AG04450 (cell line): ENCODE measurements around the gene SPTBN5. TPM values are rescaled to one million over a fixed set of nuclear protein-coding genes. Genes with fewer than 3 reads are reported as not detected.

Experiments used
- CTCF ChIA-PET: fragments of 300-600, 350-600 bp; formaldehyde crosslinking; extraction: SDS; loops from one replicate; lab custom pipeline; 2022; ENCODE audit warnings: antibody characterized with exemption, inconsistent platforms; lab: Charles Lee
- POLR2A ChIA-PET: fragments of 350-600 bp; formaldehyde crosslinking; extraction: SDS; loops from one replicate; lab custom pipeline; 2021; ENCODE audit warnings: antibody characterized with exemption, inconsistent platforms; lab: Yijun Ruan, JAX
- DNase-seq: peaks from one replicate; pipeline ENCODE4 v3.0.0-alpha.2; 2011; ENCODE audit warnings: low read depth, low spot score
- H3K27ac ChIP-seq: one replicate; pipeline ENCODE4 v1.5.1; 2012; ENCODE audit warnings: low read depth, low read length, control low read depth
- H3K27me3 ChIP-seq: one replicate; pipeline ENCODE4 v1.6.0; 2012; ENCODE audit warnings: low read length; ENCODE audit not compliant: control insufficient read depth, insufficient read depth
- H3K4me3 ChIP-seq: 2 replicates; pipeline ENCODE4 v1.5.1; 2011; ENCODE audit warnings: mild to moderate bottlenecking, low read depth, low read length, control low read depth
- H3K9me3 ChIP-seq: 2 replicates; pipeline ENCODE4 v1.5.1; 2012; ENCODE audit warnings: low read length; ENCODE audit not compliant: control insufficient read depth, insufficient read depth
- CTCF ChIP-seq: IDR thresholded peaks from 2 replicates; pipeline ENCODE4 v1.5.1; 2011; ENCODE audit warnings: low read depth, low read length, control low read depth, inconsistent platforms
- polyA plus RNA-seq: library from polyadenylated mRNA; depleted of rRNA; stranded (reverse); fragments of >200 nt; gene quantifications from 2 replicates; pipeline ENCODE4 v1.2.3, GENCODE V29; 2011

SPTBN5 gene
- polyA plus RNA-seq, 1 experiment = 0.14 TPM

- Histone ChIP-seq H3K27ac (no peak overlapping the region), H3K27me3 (peaks cover 32% of the 10 kb centered on the region), H3K4me3 (no peak overlapping the region), H3K9me3 (no peaks in the 10 kb centered on the region; the same call in 1 of the 2 replicates)
- no peak for TF ChIP-seq CTCF
- ChIA-PET CTCF (interaction anchor here (1.7 kb wide), 1 partner anchor 26 kb away, joined by 8 read pairs; no protein-coding TSS in a partner anchor), POLR2A (interaction anchor here (0.6 kb wide), 1 partner anchor 8 kb away, joined by 3 read pairs; no protein-coding TSS in a partner anchor)
- DNase-seq = no peak
Observed at GRCh38 chr15:41879321-41879845, 14.5 kb downstream of the SPTBN5 start.

- no peak for DNase-seq
- POLR2A ChIA-PET = no interaction called here
- Histone ChIP-seq H3K27ac (no peak overlapping the region), H3K27me3 (peaks cover 32% of the 10 kb centered on the region), H3K9me3 (no peaks in the 10 kb centered on the region; the same call in 1 of the 2 replicates), H3K4me3 (no peak overlapping the region)
- no peak for TF ChIP-seq CTCF
- CTCF ChIA-PET = no interaction called here
Observed at GRCh38 chr15:41878355-41878699, 15.5 kb downstream of the SPTBN5 start.

DNA sequence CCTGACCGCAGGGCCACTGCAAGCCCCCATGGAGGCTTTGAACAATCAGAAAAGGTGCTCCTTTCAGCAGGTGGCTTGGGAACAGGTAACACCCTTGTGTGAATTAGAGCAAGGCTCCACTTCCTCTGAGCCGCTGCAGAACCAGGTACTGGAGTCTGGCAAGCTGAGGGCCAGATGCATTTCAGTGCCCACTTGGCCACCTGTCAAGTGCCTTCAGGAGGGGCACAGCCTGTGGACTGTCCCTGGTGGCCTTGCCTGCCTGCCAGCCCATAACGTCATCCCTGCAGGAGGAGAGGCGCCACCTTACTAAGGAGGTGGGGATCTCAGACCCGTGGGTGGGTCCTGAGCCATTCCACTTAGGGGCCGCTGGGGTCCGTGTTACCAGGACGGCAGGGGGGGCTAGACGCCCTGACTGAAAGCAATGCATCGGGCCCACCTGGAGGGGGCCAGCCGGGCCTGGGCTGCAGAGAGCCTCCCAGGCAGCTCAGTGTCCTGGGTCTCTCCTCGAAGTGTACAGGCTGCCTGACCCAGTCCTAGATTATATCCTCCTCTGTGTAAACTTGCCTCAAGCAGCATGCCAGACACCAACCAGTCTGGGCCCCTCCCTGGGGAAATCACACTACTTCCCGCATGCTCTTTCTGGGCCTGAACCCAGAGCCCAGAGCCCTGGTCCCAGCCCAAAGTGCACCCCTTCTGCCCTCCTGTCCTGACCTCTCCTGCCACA lies 16.1 kb downstream of the SPTBN5 start:
- ChIA-PET CTCF (no interaction called here), POLR2A (no interaction called here)
- no peak for TF ChIP-seq CTCF
- Histone ChIP-seq H3K27me3 (peaks cover 32% of the 10 kb centered on the region), H3K27ac (no peak overlapping the region), H3K9me3 (no peaks in the 10 kb centered on the region; the same call in 1 of the 2 replicates), H3K4me3 (no peak overlapping the region)
- no peak for DNase-seq

- Histone ChIP-seq H3K27me3 (peaks cover 31% of the 10 kb centered on the region), H3K27ac (no peak overlapping the region), H3K4me3 (no peak overlapping the region), H3K9me3 (no peaks in the 10 kb centered on the region; the same call in 1 of the 2 replicates)
- no peak for TF ChIP-seq CTCF
- no peak for DNase-seq
- ChIA-PET CTCF (no interaction called here), POLR2A (no interaction called here)
Observed at GRCh38 chr15:41876689-41877088, 17.2 kb downstream of the SPTBN5 start.

- TF ChIP-seq CTCF = no peak
- Histone ChIP-seq H3K27ac (no peak overlapping the region), H3K4me3 (no peak overlapping the region), H3K27me3 (peaks cover 27% of the 10 kb centered on the region), H3K9me3 (no peaks in the 10 kb centered on the region; the same call in 1 of the 2 replicates)
- ChIA-PET CTCF (no interaction called here), POLR2A (no interaction called here)
- DNase-seq = no peak
Observed at GRCh38 chr15:41876007-41876406, 17.8 kb downstream of the SPTBN5 start.
